ENCODE data around the gene ZNF787.
A peak's percentile ranks its signal among the peaks of the same experiment; 100 is the strongest.
"Not testable (repeated sequence)": the region's sequence is repeated elsewhere in the genome, so short reads cannot be mapped to it uniquely, and the experiment has no call there.

Gene ZNF787

DNA sequence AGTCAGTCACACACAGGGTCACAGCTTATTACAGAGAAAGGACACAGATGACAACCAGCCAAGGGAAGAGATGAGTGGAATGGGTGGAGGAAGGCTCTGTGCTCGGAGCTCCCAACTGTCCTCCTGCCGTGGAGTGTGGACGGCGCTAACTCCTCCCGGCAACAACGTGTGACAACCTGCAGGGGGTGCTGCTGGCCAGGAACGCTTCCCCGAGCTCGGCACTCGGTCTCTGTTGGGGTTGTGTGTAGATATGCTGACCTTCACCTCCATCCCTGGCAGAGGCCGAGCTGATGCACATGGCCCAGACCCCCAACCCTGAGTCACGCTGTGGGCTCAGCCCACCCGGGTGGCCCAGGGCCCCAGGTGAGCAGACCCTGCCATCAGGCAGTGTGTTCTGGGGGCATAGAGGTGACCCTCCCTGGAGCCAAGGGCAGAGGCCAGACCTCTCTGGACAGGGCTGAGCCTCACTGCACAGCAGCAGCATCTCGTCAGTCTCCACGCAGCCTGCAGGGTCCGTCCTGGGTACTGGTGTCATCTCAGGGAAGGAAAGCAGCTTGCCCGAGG is 34.1 kb upstream of the ZNF787 start:
- Histone ChIP-seq H3K4me3 (ENCODE audit: low read length) (no peak overlapping the region), H3K27me3 (ENCODE audit: insufficient read depth, low read length) (no peaks in the 10 kb centered on the region)

DNA sequence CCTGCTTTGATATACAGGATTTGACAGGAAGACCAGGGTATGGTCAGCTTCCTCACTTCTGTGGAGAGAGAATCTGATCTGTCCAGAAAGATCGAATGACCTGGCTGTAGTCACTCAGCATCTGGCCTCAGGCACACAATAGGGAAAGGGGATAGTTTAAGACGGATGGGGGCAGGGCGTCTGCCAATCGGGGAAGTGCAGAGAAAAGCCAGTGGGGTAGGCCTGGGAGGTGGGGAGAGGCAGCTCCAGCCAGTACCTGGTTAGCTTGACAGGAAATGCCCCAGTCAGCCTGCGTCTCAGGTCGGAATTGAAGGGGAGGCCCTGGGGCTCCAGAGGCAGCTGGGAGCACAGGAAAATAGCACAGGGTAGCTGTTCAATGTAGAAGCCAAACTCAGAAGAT is 32.4 kb upstream of the ZNF787 start:
- H3K36me3 ChIP-seq (ENCODE audit: insufficient read depth, low read length) = peaks cover 43% of the 10 kb centered on the region
- H3K9me3 ChIP-seq (ENCODE audit: insufficient read depth, low read depth, low read length) = no peaks in the 10 kb centered on the region
- H3K9ac ChIP-seq (ENCODE audit: low read depth, low read length) = 0 out of 2 replicates have a peak overlapping the region, but pooled peaks have one; percentile 15
- H3K27me3 ChIP-seq (ENCODE audit: insufficient read depth, low read length) = no peaks in the 10 kb centered on the region
- H3K4me1 ChIP-seq (ENCODE audit: insufficient read depth, low read length) = peaks cover 21% of the 10 kb centered on the region
- 14% methylated on average over 6 of the region's 6 CpGs for WGBS
- H3K27ac ChIP-seq (ENCODE audit: low read depth, low read length) = peak overlapping the region; percentile 58; the same call in 1 of the 2 replicates
- H3K4me3 ChIP-seq (ENCODE audit: low read length) = 0 out of 2 replicates have a peak overlapping the region, but pooled peaks have one; percentile 8

More for the DNA sequence above, 34.1 kb upstream of the ZNF787 start:
- Histone ChIP-seq H3K9me3 (ENCODE audit: insufficient read depth, low read depth, low read length) (no peaks in the 10 kb centered on the region), H3K36me3 (ENCODE audit: insufficient read depth, low read length) (peaks cover 43% of the 10 kb centered on the region), H3K27ac (ENCODE audit: low read depth, low read length) (no peak overlapping the region), H3K4me1 (ENCODE audit: insufficient read depth, low read length) (peaks cover 21% of the 10 kb centered on the region), H3K9ac (ENCODE audit: low read depth, low read length) (no peak overlapping the region)
- WGBS = 80% methylated on average over 17 of the region's 17 CpGs

DNA sequence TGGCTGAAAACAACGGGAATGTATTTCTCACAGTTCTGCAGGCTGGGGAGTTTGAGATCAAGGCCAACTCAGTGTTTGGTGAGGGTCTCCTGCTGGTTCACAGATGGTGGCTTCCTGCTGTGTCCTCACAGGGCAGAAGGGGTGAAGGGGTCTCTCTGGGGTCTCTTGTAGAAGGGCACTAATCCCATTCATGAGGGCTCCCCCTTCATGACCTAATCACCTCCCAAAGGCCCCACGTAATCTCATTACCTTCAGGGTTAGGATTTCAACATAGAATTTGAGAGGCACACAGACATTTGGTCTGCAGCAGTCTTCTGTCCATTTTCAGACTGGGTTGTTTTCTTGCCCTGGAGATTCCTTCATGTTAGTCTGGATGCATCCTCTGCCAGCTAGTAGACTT is 31.5 kb upstream of the ZNF787 start:
- Histone ChIP-seq H3K36me3 (ENCODE audit: insufficient read depth, low read length) (peaks cover 45% of the 10 kb centered on the region), H3K27ac (ENCODE audit: low read depth, low read length) (no peak overlapping the region), H3K9me3 (ENCODE audit: insufficient read depth, low read depth, low read length) (no peaks in the 10 kb centered on the region), H3K4me3 (ENCODE audit: low read length) (no peak overlapping the region), H3K9ac (ENCODE audit: low read depth, low read length) (no peak overlapping the region), H3K27me3 (ENCODE audit: insufficient read depth, low read length) (no peaks in the 10 kb centered on the region), H3K4me1 (ENCODE audit: insufficient read depth, low read length) (peaks cover 21% of the 10 kb centered on the region)
- 73% methylated on average over 2 of the region's 2 CpGs for WGBS

DNA sequence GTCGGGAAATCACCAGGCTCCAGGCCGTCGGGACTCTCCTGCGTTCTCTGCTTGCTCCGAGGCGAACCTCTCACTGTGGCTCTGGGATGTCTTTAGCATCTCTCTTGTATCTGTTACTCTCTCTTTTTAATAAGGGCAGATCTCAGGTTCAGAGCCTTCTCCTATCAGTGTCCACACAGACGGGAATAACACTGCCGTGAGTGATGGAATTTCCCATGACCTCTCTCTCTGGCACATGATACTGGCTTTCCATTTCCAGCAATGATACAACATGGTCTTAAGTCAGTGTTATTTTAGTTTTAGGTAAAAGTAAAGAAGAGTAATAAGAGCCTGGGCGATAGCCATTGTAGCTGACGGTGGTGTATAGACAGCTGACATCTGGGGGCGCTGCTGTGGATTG is 29.3 kb upstream of the ZNF787 start:
- no peak overlapping the region for H3K4me3 ChIP-seq (ENCODE audit: low read length)
- H3K9me3 ChIP-seq (ENCODE audit: insufficient read depth, low read depth, low read length) = no peaks in the 10 kb centered on the region
- WGBS = 95% methylated on average over 11 of the region's 11 CpGs
- H3K27me3 ChIP-seq (ENCODE audit: insufficient read depth, low read length) = no peaks in the 10 kb centered on the region
- H3K27ac ChIP-seq (ENCODE audit: low read depth, low read length) = no peak overlapping the region
- no peak overlapping the region for H3K9ac ChIP-seq (ENCODE audit: low read depth, low read length)
- peaks cover 35% of the 10 kb centered on the region for H3K36me3 ChIP-seq (ENCODE audit: insufficient read depth, low read length)
- H3K4me1 ChIP-seq (ENCODE audit: insufficient read depth, low read length) = peaks cover 21% of the 10 kb centered on the region

DNA sequence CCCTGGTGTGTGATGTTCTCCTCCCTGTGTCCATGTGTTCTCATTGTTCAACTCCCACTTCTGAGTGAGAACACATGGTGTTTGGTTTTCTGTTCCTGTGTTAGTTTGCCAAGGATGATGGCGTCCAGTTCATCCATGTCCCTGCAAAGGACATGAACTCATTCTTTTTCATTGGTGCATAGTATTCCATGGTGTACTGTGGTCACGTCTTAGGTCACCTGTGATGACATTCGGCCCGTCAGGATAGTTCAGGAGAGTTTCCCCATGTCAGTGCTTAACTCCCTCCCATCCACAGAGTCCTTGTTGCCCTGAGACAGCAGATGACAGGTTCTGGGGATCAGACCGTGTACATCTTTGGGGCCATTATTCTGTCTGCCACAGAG is 28.6 kb upstream of the ZNF787 start:
- no peak overlapping the region for H3K9ac ChIP-seq (ENCODE audit: low read depth, low read length)
- no peaks in the 10 kb centered on the region for H3K9me3 ChIP-seq (ENCODE audit: insufficient read depth, low read depth, low read length)
- no peaks in the 10 kb centered on the region for H3K27me3 ChIP-seq (ENCODE audit: insufficient read depth, low read length)
- H3K36me3 ChIP-seq (ENCODE audit: insufficient read depth, low read length) = peaks cover 30% of the 10 kb centered on the region
- WGBS = 95% methylated on average over 5 of the region's 5 CpGs
- no peak overlapping the region for H3K4me3 ChIP-seq (ENCODE audit: low read length)
- no peak overlapping the region for H3K27ac ChIP-seq (ENCODE audit: low read depth, low read length)
- peaks cover 18% of the 10 kb centered on the region for H3K4me1 ChIP-seq (ENCODE audit: insufficient read depth, low read length)

DNA sequence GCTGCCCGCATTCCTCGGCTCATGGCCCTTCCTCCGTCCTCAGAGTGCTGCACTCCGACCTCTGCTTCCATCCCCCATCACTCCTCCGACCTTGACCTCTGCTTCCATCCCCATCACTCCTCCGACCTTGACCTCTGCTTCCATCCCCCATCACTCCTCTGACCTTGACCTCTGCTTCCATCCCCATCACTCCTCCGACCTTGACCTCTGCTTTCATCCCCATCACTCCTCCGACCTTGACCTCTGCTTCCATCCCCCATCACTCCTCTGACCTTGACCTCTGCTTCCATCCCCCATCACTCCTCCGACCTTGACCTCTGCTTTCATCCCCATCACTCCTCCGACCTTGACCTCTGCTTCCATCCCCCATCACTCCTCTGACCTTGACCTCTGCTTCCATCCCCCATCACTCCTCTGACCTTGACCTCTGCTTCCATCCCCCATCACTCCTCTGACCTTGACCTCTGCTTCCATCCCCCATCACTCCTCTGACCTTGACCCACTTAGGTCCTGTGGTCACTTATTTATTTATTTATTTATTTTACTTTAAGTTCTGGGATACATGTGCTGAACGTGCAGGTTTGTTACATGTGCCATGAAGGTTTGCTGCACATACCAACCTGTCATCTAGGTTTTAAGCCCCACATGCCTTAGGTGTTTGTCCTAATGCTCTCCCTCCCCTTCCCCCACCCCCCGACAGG is 28.0 kb upstream of the ZNF787 start:
- not testable (repeated sequence) for H3K9me3 ChIP-seq (ENCODE audit: insufficient read depth, low read depth, low read length); H3K27me3 ChIP-seq (ENCODE audit: insufficient read depth, low read length); H3K4me3 ChIP-seq (ENCODE audit: low read length); H3K27ac ChIP-seq (ENCODE audit: low read depth, low read length); H3K9ac ChIP-seq (ENCODE audit: low read depth, low read length)
- 91% methylated on average over 12 of the region's 12 CpGs for WGBS
- Histone ChIP-seq H3K36me3 (ENCODE audit: insufficient read depth, low read length) (peaks cover 26% of the 10 kb centered on the region), H3K4me1 (ENCODE audit: insufficient read depth, low read length) (peaks cover 18% of the 10 kb centered on the region)

DNA sequence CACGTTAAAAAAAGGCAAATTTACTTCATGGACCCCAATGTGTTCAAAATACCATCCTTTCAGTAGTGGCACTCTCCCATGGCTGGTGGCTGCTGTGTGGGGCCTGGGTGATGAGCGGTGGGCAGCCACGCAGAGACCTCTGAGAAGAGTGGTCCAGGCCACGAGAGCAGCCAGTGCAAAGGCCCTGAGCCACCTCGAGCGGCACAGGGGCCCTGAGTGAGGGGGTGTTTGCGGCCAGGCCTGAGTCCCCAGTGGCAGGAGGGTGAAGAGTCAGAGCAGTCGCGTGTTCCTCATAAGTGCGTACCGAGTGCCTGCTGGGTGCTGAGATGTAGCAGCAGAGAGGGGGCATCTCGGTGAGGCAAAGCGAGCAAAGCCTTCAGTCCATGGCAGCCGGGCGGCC is 27.0 kb upstream of the ZNF787 start:
- Histone ChIP-seq H3K4me3 (ENCODE audit: low read length) (no peak overlapping the region), H3K36me3 (ENCODE audit: insufficient read depth, low read length) (peaks cover 26% of the 10 kb centered on the region), H3K27ac (ENCODE audit: low read depth, low read length) (no peak overlapping the region), H3K9ac (ENCODE audit: low read depth, low read length) (no peak overlapping the region), H3K4me1 (ENCODE audit: insufficient read depth, low read length) (peaks cover 9% of the 10 kb centered on the region), H3K9me3 (ENCODE audit: insufficient read depth, low read depth, low read length) (no peaks in the 10 kb centered on the region), H3K27me3 (ENCODE audit: insufficient read depth, low read length) (no peaks in the 10 kb centered on the region)
- WGBS = 94% methylated on average over 15 of the region's 15 CpGs

DNA sequence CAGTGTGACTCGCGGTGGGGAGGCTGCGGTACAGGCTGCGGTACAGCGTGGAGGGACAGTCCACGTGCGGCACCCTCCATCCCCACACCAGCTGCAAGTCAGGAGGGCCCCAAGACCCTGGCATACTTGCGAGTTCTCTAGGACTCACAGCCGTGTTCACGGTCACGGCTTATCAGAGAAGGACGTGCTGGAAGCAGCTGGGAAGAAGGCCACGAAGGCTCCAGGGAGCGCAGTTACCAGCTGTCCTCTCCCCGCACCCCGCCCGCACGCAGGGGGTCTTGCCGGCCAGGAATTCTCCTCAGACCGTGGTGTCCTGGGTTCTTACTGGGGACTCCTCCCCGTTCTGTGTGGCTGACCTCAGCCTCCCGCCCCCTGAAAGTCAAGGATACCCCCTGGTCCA is 26.2 kb upstream of the ZNF787 start:
- Histone ChIP-seq H3K27me3 (ENCODE audit: insufficient read depth, low read length) (no peaks in the 10 kb centered on the region), H3K9me3 (ENCODE audit: insufficient read depth, low read depth, low read length) (no peaks in the 10 kb centered on the region), H3K4me1 (ENCODE audit: insufficient read depth, low read length) (peaks cover 1% of the 10 kb centered on the region; the same call in 1 of the 2 replicates), H3K4me3 (ENCODE audit: low read length) (no peak overlapping the region), H3K27ac (ENCODE audit: low read depth, low read length) (no peak overlapping the region), H3K36me3 (ENCODE audit: insufficient read depth, low read length) (peaks cover 26% of the 10 kb centered on the region), H3K9ac (ENCODE audit: low read depth, low read length) (no peak overlapping the region)
- WGBS = 97% methylated on average over 22 of the region's 22 CpGs

DNA sequence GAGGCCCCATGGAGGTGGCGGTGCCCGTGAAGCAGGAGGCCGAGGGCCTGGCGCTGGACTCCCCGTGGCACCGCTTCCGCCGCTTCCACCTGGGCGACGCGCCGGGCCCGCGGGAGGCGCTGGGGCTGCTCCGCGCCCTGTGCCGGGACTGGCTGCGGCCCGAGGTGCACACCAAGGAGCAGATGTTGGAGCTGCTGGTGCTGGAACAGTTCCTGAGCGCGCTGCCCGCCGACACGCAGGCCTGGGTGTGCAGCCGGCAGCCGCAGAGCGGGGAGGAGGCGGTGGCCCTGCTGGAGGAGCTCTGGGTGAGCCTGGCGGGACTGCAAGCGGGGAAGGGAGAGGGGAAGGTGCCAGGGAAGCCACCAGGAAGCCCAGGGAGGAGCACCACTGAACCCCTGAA is 25.8 kb upstream of the ZNF787 start:
- Histone ChIP-seq H3K9me3 (ENCODE audit: insufficient read depth, low read depth, low read length) (no peaks in the 10 kb centered on the region), H3K9ac (ENCODE audit: low read depth, low read length) (no peak overlapping the region), H3K27ac (ENCODE audit: low read depth, low read length) (no peak overlapping the region), H3K36me3 (ENCODE audit: insufficient read depth, low read length) (peaks cover 26% of the 10 kb centered on the region), H3K4me1 (ENCODE audit: insufficient read depth, low read length) (0 out of 2 replicates have a peak, but pooled peaks cover 2% of the 10 kb centered on the region), H3K27me3 (ENCODE audit: insufficient read depth, low read length) (no peaks in the 10 kb centered on the region), H3K4me3 (ENCODE audit: low read length) (no peak overlapping the region)
- WGBS = 96% methylated on average over 31 of the region's 31 CpGs

DNA sequence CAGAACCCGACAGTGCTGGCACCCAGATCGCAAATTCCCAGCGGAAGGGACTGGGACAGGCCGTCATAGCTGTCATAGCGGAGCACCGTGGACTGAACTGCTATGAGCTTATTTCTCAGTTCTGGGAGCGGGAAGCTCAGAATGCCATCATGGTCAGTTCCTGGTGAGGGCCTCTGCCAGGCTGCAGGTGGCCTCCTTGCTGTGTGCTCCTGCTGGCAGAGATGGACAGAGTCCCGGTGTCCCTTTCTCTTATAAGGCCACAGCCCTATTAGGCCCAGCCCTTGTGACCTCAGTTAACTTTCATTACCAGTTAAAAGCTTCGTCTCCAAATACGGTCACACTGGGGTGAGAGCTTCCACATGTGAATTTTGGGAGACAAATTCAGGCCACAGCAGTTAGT is 24.6 kb upstream of the ZNF787 start:
- Histone ChIP-seq H3K9me3 (ENCODE audit: insufficient read depth, low read depth, low read length) (no peaks in the 10 kb centered on the region), H3K4me1 (ENCODE audit: insufficient read depth, low read length) (0 out of 2 replicates have a peak, but pooled peaks cover 3% of the 10 kb centered on the region), H3K27me3 (ENCODE audit: insufficient read depth, low read length) (no peaks in the 10 kb centered on the region), H3K27ac (ENCODE audit: low read depth, low read length) (no peak overlapping the region), H3K36me3 (ENCODE audit: insufficient read depth, low read length) (peaks cover 26% of the 10 kb centered on the region), H3K4me3 (ENCODE audit: low read length) (no peak overlapping the region), H3K9ac (ENCODE audit: low read depth, low read length) (no peak overlapping the region)
- WGBS = 97% methylated on average over 10 of the region's 10 CpGs

DNA sequence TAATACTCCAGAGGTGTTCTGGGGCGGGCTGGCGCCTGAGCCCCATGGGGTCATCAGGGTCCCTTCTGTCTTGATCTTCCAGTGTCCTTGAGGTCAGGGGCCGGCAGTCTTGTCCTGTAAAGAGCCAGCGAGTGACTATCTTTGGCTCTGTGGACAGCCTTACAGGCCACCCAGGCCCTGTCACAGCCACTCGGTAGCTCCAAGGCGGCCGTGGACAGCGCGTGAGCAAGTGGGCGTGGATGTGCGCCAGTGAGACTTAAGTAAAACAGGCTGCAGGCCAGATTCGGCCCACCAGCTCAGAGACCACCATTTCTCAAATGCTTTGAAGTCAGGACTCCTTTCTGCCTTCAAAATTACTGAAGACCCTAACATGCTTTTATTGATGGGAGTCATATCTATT is 23.7 kb upstream of the ZNF787 start:
- 96% methylated on average over 12 of the region's 12 CpGs for WGBS
- Histone ChIP-seq H3K4me1 (ENCODE audit: insufficient read depth, low read length) (peaks cover 3% of the 10 kb centered on the region; the same call in 1 of the 2 replicates), H3K4me3 (ENCODE audit: low read length) (no peak overlapping the region), H3K27ac (ENCODE audit: low read depth, low read length) (no peak overlapping the region), H3K9me3 (ENCODE audit: insufficient read depth, low read depth, low read length) (no peaks in the 10 kb centered on the region), H3K27me3 (ENCODE audit: insufficient read depth, low read length) (no peaks in the 10 kb centered on the region), H3K9ac (ENCODE audit: low read depth, low read length) (no peak overlapping the region), H3K36me3 (ENCODE audit: insufficient read depth, low read length) (peaks cover 20% of the 10 kb centered on the region)
